Endothelial cell of umbilical vein (primary cell): ENCODE measurements around the gene CLDN1.

Source experiments
- EZH2 ChIP-seq: IDR thresholded peaks from 2 replicates; pipeline ENCODE4 v1.6.1; 2012; ENCODE audit warnings: borderline replicate concordance, low read depth, mild to moderate bottlenecking, moderate library complexity, low read length, inconsistent platforms; ENCODE audit not compliant: severe bottlenecking
- GATA2 ChIP-seq: IDR thresholded peaks from 2 replicates; pipeline ENCODE4 v1.7.0; 2011; ENCODE audit warnings: low read depth, mild to moderate bottlenecking, moderate library complexity, mixed read lengths, low read length; ENCODE audit not compliant: insufficient read length, insufficient read depth
- JUN ChIP-seq: IDR thresholded peaks from 2 replicates; pipeline ENCODE4 v1.6.1; 2011; ENCODE audit warnings: borderline replicate concordance, low read depth; ENCODE audit not compliant: insufficient read length, insufficient read depth
- MAX ChIP-seq: IDR thresholded peaks from 2 replicates; pipeline ENCODE4 v1.6.1; 2011; ENCODE audit not compliant: insufficient read depth, insufficient read length
- POLR2A ChIP-seq: IDR thresholded peaks from 2 replicates; pipeline ENCODE4 v1.6.1; 2012; ENCODE audit warnings: low read depth, mild to moderate bottlenecking, control low read depth, low read length
- TF ChIP-seq, protein P1 (sequence below), 2 donors: IDR thresholded peaks; 1 replicate in 1 of 2; 2 replicates in 1 of 2; pipeline ENCODE4 v1.5.1; 2011; ENCODE audit warnings: low read length in 2 of 2, mild to moderate bottlenecking in 2 of 2, moderate library complexity in 2 of 2, control low read depth in 1 of 2, inconsistent platforms in 1 of 2, low read depth in 1 of 2; ENCODE audit not compliant: insufficient read depth in 1 of 2; ENCODE audit errors: extremely low read depth in 1 of 2

GRCh38 chr3:190281308-190282051 lies 40.8 kb downstream of the CLDN1 start:
- TF ChIP-seq, protein P1, sequence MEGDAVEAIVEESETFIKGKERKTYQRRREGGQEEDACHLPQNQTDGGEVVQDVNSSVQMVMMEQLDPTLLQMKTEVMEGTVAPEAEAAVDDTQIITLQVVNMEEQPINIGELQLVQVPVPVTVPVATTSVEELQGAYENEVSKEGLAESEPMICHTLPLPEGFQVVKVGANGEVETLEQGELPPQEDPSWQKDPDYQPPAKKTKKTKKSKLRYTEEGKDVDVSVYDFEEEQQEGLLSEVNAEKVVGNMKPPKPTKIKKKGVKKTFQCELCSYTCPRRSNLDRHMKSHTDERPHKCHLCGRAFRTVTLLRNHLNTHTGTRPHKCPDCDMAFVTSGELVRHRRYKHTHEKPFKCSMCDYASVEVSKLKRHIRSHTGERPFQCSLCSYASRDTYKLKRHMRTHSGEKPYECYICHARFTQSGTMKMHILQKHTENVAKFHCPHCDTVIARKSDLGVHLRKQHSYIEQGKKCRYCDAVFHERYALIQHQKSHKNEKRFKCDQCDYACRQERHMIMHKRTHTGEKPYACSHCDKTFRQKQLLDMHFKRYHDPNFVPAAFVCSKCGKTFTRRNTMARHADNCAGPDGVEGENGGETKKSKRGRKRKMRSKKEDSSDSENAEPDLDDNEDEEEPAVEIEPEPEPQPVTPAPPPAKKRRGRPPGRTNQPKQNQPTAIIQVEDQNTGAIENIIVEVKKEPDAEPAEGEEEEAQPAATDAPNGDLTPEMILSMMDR (IDR thresholded peaks at IDR 0.05; ENCODE audit: extremely low read depth in 1 of 2, insufficient read depth in 1 of 2, low read depth in 1 of 2, low read length in 2 of 2), result no peak
- TF ChIP-seq POLR2A (no peak), JUN (no peak), EZH2 (no peak), MAX (no peak), GATA2 (no peak)
